Fibroblast of skin of left biceps (primary cell): ENCODE data around the gene ITPRIP.

Source experiments
- DNase-seq, 2 experiments: peaks; one replicate each; pipeline ENCODE4 v3.0.0-alpha.2; 2013; ENCODE audit warnings: low read depth in 2 of 2

ITPRIP gene, protein sequence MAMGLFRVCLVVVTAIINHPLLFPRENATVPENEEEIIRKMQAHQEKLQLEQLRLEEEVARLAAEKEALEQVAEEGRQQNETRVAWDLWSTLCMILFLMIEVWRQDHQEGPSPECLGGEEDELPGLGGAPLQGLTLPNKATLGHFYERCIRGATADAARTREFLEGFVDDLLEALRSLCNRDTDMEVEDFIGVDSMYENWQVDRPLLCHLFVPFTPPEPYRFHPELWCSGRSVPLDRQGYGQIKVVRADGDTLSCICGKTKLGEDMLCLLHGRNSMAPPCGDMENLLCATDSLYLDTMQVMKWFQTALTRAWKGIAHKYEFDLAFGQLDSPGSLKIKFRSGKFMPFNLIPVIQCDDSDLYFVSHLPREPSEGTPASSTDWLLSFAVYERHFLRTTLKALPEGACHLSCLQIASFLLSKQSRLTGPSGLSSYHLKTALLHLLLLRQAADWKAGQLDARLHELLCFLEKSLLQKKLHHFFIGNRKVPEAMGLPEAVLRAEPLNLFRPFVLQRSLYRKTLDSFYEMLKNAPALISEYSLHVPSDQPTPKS

DNA sequence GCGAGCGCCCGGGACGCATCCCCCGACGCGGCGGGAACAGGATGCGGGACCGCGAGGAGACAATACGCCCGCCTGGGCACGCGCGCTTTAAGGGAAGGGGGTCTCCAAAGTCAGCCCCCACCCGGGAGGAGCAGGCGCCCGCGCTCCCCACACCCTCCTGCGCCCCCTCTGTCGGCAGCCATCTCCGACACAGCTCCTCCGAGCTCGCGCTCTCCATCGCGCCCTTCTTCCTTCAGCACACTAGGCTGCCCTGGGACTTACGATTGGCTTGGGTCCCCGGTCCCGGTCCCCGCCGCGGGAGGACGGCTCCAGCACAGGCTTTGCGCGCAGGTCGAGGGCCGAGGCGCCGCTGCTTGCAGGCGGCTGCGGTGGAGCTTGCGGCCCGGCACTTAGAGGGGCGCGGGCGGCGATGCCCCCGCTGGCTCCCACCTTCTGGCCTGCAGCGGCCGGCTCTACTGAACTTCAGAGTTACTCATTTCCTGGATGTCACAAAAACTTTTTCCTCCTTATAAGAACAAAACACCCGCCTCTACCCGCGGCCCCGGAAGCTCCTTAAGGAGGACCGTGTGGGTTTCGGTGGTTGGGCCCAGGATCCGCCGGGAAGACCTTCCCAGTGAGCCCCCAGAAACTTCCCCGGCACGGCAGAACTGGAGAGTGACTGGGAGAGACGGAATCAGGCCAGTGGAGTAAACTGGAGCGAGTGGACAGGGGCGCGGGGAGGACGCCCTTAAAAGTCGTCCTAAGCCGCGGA lies at the start of gene ITPRIP:
TSS of gene ITPRIP (minus strand) at position 481 of the 751 bp plus-strand sequence. CDS start 22,414 bp downstream, outside the sequence.
- DNase-seq, result peak in 1 of 2 experiments; percentile 50

DNA sequence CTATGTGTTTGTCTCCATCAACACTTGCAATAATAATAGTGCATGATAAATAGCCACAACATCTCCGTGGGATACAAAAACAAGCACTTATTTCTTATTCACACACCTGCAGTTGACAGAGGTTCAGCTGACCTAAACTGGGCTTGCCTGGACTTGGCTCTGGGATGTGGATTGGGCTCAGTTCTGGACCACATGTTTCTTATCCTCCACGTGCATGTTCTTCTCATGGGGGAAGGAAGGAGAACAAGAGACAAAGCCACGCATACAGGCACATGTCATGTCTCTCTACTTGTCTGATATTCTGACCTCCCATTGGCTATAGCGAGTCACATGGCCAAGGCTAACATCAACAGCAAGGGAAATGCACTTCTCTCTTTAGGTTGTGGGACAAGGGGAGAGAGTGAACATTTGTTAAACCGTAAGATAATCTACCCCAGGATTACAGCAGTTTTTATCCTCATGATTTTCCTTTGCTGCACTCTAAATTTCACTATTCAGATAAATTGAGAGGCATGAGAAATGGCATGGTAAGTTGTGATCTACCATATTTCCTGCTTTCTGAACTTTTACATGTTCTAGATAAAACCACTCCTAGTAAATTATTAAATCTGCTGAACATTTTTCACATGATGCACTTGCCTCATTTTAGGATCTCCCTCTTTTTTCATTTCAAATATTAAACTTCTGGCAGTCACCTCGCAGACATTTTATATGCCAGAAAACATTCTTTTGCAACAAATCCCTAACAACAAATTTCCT lies 49.0 kb upstream of the ITPRIP start:
- no peak for DNase-seq

DNA sequence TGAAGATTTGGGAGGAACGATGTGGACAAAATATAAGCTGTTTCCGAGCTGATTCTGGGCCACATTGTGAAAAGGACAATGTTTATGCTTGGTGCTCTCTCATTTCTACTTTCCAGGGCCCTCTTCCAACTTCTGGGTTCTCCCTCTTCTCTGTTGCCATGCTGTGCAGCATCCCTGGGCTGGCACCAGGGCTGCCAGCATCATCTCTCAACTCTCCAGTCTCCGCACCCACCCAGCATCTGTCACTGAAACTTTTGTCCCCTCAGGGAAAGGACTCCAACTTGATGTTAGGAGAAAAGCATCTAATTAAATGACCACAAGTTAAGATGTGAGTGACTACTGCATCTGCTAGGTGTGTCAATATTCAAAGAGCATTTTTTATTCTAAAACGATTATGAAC lies 42.1 kb upstream of the ITPRIP start:
- no peak for DNase-seq

DNA sequence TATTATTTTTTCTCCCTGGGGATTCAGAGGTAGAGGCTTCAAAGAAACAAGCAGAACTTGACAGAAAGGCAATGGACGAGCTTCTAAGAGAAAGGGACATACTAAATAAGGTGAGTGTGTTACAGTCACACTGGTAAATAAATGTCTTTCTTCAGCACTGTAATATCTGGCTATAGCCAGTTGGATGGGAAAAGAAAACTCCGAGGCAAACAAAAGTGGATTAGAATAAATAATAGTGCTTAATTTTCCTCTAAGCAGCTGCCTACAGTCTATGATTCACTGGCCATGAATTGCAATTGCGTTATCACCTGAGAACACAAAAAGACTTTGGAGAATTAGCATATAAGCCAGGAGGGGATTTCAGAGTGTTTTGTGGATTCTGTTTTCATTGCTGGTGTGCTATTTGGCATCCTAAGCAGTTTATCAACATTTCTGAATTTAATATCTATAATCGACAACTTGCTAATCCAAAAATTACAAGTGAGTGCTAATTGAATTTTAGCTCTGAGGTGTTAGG lies 38.6 kb upstream of the ITPRIP start:
- no peak for DNase-seq

DNA sequence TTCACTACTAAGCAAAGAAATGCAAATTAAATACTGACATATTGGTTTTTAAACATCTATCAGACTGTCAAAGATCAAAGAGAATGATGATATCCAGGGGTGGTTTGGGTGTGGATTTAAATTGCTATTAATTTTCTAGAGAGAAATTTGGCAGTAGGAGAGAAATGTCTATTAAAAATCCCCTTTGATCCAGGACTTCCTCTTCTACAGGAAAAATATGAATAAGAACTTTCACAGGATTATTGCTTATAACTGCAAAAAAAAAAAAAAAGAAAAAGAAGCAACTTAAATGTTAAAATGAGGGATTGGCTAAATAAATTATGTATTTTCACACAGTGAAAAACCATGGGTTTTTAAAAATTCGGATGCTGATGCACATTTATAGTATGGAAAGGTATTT lies 36.3 kb upstream of the ITPRIP start:
- DNase-seq, result no peak

DNA sequence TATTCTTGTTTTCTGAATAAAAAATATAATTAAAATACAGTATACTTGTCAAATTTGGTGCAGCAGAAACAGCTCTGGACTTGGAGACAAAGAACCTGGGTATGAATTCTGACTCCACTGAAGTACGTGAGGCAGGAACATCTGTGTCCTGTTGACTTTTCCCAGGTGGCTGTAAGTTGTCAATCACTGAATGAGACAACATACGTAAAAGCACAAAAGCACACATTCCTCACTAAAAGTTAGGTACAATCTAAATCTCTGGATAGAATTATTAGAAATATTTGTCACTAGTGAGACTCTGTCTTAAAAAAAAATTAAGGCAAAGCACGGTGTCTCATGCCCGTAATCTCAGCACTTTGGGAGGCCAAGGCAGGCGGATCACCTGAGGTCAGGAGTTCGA lies 33.5 kb upstream of the ITPRIP start:
- DNase-seq, result no peak

DNA sequence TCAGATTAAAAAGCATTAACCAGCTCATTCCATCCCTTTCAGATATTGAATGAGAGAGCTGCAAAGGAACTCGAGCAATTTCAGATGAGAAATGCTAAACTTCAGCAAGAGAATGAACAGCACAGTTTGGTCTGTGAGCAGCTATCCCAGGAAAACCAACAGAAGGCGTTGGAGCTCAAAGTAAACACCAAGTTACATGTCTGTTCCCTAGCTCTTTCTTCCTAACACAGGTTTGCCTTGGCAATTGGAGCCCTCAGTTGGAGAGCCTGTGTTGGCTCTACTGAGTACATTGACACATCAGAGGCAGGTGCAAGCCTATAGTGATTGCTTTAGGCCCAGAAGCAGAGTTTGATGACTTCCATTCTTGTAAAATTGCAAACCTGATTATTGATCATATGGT lies 30.1 kb upstream of the ITPRIP start:
- DNase-seq, result no peak

DNA sequence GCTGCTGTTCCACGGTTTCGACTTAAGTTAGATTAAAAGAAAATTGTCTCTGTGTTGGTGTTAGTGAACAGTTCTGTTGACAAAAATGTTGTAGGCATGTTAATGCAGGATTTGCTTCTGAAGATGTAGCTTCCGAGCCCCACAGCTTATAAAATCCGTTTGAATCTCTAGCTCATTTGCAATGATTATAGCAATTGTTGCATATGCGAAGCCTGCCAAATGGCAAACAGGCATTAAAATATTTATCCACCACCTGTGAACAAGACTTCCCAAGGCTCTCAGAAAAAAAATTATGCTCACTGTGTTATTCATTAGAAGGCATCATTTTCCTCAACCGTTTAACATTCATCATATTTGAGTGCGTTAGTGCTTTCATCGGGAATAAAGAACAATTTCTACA lies 29.6 kb upstream of the ITPRIP start:
- DNase-seq, result no peak

DNA sequence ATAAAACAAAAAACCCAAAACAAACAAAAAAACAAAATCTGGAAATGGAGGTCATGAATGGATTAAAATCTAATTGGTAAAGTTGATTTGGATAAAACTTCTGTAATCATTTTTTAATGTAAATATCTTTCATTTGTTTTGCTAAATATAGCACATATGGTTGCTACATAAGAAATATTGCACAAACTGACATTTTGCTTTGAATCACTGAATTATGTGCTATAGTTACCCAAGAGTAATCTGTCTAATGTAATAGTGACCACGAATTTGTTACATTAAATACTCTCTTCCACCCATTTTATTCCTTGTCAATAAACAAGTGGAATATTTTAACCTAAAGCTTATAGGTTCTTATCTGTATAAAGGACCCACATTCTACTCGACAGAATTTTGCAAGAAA lies 21.5 kb upstream of the ITPRIP start:
- no peak for DNase-seq

DNA sequence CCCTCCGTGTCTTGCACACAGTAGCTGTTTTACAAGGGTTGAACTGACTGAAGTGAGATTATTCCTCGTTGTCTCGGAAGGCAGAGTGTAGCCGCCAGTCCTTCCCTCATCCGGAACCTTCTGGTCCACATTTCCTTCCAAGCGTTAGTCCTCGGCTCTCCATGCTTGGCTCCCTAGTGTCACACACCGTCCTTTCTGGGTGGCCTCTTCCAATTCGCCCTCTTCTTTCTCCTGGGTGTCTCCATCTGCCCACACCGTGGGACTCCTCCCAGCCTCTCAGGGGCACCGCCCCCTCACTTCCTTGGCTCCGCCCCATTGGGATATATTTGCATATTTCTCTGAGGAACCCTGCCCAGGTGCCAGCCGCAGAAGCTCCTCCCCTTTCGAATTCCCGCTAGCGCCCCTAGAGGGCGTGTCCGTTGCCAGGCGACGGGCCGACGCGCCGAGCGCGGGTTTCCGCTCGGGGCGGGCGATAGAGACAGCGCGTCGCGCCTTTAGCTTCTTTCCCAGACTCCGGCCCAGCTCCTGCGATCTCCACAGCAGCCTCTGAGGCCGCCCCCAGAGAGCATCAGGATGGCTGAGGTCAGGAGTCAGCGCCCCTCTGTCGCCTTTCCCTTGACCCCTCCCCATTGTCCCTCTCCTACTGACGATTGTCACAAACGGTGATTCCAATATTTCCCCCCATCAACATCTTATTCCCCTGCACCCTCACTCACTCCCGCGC lies 15.2 kb upstream of the ITPRIP start, which contains the start of gene CFAP58:
TSS of gene CFAP58 (plus strand) at position 509 of the 724 bp plus-strand sequence. CDS start at position 574, 65 bp downstream.
- peak in 1 of 2 experiments; percentile 62 for DNase-seq

DNA sequence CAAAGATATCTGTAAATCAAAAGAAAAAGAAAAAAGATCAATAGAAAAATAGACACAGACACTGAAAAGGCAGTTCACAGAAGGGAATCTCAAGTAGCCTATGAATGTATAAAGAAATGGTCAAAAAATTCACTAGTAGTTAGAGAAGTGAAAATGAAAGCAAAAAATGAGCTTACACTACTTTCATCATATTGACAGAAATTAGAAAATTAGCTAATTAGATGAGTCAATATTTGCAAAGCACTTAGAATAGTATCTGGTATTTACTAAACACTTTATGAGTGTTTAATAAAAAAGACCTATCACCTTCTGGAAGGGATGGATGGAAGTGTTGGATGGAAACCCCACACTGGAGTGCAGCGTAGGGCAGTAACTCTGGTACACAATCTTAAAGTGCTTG lies 13.7 kb upstream of the ITPRIP start:
- no peak for DNase-seq

DNA sequence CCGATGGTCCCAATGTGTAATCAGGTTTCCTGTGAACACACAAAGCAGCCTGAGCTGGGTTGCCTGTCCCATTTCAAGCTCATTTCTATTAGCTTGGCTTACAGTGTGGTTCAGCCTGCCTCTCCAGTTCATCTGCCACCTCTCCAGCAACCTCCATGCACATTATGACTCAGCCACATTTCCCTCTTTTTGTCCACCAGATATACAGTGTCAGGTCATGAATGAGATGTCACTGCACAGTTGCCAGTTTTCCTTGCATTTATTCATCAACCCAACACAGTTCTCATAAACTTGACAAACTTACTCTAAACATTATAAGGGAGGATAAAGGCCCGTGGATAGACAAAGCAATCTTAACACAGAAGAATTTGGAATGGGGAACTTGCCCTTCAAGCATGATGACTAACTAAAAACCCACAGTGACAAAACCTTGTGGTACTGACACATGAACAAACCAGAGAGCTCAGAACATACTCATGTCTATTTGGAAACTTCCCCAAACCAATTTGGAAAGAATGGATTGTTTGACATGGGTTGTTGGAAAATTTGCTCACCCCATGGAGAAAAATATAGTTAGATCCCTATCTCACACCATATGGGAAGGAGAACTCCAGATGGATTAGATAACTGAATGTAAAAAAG lies 12.9 kb upstream of the ITPRIP start:
- DNase-seq, result no peak

DNA sequence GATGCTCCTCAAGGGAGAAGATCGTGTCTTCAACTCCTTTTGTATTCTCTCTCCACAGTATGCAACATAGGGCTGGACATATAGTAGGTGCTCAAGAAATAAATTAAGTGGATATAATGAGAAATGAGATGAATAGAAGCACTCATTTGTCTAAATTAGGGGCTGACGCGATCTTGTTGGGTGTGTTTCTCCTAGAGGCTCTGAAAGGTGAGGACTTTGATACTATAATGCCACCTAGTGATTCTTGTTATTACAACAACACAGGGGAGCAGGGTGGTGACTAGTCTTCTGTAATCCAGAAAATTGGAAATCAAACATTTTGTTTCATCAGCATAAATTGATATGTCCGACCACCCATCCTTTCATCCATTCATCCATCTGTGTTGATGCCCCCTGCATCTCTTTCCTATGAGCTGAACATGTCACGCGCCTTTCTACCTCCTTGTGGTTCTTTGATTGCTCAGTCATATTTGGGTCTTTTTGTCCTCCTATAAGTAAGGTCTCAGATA lies 11.9 kb upstream of the ITPRIP start:
- peak in 1 of 2 experiments; percentile 39 for DNase-seq

DNA sequence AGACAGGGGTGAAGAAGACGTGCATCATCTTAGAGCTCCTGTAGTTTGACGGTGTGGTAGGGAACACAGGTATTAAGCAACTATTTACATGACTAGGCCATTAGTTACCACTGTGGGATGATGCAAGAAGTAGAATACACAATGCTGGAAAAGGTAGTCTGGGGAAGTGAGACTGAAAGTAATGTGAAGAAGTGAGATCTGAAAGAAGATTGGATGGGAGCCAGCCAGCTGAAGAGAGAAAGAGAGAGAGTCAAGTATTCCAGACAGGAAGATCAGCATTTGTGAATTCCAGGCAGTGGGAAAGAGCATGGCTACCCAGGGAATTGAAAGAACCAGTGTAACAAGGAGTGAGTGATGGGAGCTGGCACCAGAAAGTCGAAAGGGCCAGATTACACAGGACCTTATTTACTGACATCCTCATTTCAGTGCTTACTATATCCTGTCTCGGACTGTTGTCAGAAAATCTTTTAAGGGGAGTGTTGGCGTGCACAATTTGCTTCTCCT lies 11.4 kb upstream of the ITPRIP start:
- DNase-seq, result peak in 1 of 2 experiments; percentile 46

DNA sequence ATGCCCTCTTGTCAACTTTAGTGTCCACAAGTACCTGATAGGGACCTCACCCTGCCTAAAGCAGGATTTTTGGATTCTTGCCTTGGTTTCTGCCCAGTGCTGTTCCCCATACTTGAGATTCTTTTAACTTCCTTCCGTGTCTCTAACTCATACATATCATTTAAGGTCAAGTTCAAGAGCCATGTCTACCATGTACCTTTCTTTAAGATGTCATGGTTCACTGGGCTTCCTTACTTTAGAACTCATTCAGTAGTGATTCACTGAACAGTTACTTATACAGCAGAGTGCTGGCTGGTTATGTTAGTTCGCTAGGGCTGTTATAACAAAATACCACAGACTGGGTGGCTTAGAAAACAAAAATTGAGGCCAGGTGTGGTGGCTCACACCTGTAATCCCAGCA lies 10.3 kb upstream of the ITPRIP start:
- no peak for DNase-seq

DNA sequence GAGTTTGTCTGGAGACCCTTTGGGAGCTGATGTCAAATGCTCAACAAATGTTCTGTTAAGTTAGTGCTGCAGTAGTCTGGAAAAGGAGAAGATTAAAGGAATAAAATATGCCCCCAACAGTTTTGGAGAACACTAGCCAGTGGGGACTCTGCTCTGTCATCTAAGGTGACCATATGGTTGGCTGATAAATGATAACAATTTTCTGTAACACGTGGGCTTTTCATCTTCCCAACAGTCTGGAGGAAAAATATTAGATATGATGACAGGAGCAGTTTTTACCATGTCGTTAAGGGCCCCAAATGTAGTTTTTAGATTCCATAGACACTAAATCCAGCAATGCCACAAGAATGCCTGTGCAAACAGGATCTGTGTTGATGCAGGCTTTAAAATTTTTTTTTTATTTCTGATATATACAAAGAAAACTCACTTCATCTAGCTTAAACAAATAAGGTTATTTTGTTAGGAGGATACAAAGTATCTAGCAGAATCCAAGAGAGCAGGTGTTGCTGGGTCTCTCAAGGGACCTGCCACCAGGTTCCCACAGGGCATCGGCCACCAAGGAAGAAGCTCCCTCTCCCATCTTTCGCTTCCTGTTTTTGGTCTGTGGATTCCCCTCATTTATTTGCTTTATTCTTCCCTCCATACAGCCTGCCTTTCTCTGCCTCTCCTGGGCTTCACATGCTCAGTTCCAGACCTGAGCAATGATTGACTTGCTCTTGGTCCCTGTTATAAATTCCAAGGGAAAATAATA lies 9.2 kb upstream of the ITPRIP start:
- DNase-seq, result no peak

DNA sequence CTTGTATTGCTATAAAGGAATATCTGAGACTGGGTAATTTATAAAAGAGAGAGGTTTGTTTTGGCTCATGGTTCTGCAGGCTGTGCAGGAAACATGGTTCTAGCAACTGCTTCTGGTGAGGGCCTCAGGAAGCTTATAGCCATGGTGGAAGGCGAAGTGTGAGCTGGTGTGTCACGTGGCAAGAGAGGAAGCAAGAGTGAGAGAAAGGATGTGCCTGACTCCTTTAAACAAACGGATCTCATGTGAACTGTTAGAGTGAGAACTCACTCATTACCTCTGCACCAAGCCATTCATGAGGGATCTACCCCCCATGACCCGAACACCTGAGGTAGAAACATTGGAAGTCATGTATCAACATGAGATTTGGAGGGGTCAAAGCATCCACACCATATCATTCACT lies 7.7 kb upstream of the ITPRIP start:
- DNase-seq, result no peak

DNA sequence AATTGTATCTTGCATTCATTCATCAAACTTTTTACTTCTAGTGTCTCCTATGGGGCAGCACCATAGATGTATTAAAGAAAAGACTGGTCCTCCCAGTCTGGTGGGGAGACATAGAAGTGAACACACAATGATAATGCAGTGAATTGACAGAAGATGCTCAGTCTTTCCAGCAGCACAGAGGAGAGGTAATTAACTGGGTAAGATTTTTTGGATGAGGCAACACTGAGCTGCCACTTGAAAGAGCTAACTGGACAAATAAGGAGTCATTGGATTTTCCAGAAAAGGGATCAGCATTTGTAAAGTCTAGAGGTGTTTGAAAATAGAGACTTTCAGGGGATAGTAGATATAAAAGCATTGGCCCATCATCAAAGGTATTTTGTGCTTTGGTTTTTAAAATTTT lies 7.2 kb upstream of the ITPRIP start:
- no peak for DNase-seq

DNA sequence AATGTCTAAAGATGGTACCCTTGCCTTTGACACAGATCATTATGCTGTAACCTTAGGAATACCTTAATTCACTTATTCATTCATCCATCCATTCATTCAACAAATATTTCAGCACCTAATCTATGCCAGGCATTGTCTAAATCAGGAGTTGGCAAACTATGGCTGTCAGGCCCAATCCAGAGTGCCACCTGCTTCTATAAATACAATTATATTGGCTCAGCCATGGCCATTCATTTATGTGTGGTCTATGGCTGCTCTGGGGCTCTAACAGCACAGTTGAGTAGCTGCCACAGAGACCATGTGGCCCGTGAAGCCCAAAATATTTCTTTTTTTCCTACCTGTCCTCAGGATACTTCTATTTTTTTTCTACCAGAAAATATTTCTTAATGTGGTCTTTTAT lies 6.0 kb upstream of the ITPRIP start:
- no peak for DNase-seq
